H1 (cell line): ENCODE results near the gene PGK1. TPM values are rescaled to one million over a fixed set of nuclear protein-coding genes. Genes with fewer than 3 reads are reported as not detected.

Experiments used
- BACH1 ChIP-seq: IDR thresholded peaks from 2 replicates; pipeline ENCODE4 v1.6.1; 2012; ENCODE audit warnings: low read length, improper control_type of control experiment
- polyA plus RNA-seq, 7 experiments: library from polyadenylated mRNA; depleted of rRNA in 3 of 7; stranded (reverse) in 5 of 7; unstranded in 2 of 7; fragments of >200 nt in 5 of 7; fragments of 200-250 nt in 2 of 7; gene quantifications; 1 replicate in 5 of 7; 2 replicates in 1 of 7; 4 replicates in 1 of 7; pipeline versions ENCODE4 v1.2.1 to v1.2.3, GENCODE V29; 2011 to 2013; ENCODE audit warnings: missing spikeins in 2 of 7, mixed read lengths in 2 of 7
- total RNA-seq: library from RNA; stranded (reverse); fragmentation: NEBNext Ultra II Directional; extraction: Animal tissue kit (Norgen Biotek cat#: 25700); gene quantifications from 2 replicates; pipeline ENCODE4 v1.2.1, GENCODE V29; 2021
- TF ChIP-seq, protein P1 (sequence below): fragments of 300-600 bp; sonication (generic); IDR thresholded peaks from 2 replicates; pipeline ENCODE4 v1.7.1; 2012; ENCODE audit warnings: low read length, moderate library complexity, mild to moderate bottlenecking, inconsistent platforms; ENCODE audit not compliant: insufficient replicate concordance

The PGK1 gene
- total and polyA plus RNA-seq, 2 of the 8 experiments (the other 6 are each of a cell fraction or from before 2014, with no cell fraction given) = 328 to 427 TPM

DNA sequence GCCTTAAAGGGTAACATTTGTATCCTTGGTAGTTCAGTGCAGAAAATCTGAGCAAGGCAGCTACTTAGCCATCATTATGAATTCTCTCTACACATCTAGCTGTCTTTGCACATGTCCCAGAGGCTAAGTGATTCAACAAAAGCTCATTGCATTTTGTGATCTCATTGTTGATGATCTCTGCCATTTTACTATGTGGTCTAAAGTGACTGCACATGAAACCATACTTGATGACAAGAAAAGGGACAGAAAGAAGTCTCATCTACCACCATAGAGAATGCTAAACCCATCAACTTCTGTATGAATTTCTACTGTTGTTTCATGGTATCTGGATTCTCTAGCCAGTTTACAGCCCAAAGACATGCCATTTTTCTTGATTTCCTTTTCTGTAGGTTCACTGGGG lies 5.9 kb upstream of the PGK1 start (continued):
- TF ChIP-seq, protein P1, sequence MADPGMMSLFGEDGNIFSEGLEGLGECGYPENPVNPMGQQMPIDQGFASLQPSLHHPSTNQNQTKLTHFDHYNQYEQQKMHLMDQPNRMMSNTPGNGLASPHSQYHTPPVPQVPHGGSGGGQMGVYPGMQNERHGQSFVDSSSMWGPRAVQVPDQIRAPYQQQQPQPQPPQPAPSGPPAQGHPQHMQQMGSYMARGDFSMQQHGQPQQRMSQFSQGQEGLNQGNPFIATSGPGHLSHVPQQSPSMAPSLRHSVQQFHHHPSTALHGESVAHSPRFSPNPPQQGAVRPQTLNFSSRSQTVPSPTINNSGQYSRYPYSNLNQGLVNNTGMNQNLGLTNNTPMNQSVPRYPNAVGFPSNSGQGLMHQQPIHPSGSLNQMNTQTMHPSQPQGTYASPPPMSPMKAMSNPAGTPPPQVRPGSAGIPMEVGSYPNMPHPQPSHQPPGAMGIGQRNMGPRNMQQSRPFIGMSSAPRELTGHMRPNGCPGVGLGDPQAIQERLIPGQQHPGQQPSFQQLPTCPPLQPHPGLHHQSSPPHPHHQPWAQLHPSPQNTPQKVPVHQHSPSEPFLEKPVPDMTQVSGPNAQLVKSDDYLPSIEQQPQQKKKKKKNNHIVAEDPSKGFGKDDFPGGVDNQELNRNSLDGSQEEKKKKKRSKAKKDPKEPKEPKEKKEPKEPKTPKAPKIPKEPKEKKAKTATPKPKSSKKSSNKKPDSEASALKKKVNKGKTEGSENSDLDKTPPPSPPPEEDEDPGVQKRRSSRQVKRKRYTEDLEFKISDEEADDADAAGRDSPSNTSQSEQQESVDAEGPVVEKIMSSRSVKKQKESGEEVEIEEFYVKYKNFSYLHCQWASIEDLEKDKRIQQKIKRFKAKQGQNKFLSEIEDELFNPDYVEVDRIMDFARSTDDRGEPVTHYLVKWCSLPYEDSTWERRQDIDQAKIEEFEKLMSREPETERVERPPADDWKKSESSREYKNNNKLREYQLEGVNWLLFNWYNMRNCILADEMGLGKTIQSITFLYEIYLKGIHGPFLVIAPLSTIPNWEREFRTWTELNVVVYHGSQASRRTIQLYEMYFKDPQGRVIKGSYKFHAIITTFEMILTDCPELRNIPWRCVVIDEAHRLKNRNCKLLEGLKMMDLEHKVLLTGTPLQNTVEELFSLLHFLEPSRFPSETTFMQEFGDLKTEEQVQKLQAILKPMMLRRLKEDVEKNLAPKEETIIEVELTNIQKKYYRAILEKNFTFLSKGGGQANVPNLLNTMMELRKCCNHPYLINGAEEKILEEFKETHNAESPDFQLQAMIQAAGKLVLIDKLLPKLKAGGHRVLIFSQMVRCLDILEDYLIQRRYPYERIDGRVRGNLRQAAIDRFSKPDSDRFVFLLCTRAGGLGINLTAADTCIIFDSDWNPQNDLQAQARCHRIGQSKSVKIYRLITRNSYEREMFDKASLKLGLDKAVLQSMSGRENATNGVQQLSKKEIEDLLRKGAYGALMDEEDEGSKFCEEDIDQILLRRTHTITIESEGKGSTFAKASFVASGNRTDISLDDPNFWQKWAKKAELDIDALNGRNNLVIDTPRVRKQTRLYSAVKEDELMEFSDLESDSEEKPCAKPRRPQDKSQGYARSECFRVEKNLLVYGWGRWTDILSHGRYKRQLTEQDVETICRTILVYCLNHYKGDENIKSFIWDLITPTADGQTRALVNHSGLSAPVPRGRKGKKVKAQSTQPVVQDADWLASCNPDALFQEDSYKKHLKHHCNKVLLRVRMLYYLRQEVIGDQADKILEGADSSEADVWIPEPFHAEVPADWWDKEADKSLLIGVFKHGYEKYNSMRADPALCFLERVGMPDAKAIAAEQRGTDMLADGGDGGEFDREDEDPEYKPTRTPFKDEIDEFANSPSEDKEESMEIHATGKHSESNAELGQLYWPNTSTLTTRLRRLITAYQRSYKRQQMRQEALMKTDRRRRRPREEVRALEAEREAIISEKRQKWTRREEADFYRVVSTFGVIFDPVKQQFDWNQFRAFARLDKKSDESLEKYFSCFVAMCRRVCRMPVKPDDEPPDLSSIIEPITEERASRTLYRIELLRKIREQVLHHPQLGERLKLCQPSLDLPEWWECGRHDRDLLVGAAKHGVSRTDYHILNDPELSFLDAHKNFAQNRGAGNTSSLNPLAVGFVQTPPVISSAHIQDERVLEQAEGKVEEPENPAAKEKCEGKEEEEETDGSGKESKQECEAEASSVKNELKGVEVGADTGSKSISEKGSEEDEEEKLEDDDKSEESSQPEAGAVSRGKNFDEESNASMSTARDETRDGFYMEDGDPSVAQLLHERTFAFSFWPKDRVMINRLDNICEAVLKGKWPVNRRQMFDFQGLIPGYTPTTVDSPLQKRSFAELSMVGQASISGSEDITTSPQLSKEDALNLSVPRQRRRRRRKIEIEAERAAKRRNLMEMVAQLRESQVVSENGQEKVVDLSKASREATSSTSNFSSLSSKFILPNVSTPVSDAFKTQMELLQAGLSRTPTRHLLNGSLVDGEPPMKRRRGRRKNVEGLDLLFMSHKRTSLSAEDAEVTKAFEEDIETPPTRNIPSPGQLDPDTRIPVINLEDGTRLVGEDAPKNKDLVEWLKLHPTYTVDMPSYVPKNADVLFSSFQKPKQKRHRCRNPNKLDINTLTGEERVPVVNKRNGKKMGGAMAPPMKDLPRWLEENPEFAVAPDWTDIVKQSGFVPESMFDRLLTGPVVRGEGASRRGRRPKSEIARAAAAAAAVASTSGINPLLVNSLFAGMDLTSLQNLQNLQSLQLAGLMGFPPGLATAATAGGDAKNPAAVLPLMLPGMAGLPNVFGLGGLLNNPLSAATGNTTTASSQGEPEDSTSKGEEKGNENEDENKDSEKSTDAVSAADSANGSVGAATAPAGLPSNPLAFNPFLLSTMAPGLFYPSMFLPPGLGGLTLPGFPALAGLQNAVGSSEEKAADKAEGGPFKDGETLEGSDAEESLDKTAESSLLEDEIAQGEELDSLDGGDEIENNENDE = no peak
- TF ChIP-seq BACH1 = no peak
- TF ChIP-seq, all 59 proteins: peak for 0
